ENCODE data around the gene SACM1L.

GRCh38 chr3:45746165-45746776 lies 57.1 kb downstream of the SACM1L start:
- TF ChIP-seq SKI (IDR thresholded peaks at IDR 0.05; ENCODE audit: partially characterized antibody): no peak
- no peak for TF ChIP-seq NR2F2 (IDR thresholded peaks at IDR 0.05; ENCODE audit: borderline replicate concordance, low read depth)
- no peak for TF ChIP-seq SRSF9 (IDR thresholded peaks at IDR 0.05; ENCODE audit: borderline replicate concordance, insufficient read depth, low read depth, low read length, poor library complexity, severe bottlenecking)
- no peak for TF ChIP-seq CTCF (CRISPR knock-in tag; IDR thresholded peaks at IDR 0.05)
- no peak for TF ChIP-seq ZNF784 (CRISPR knock-in tag; IDR thresholded peaks at IDR 0.05; ENCODE audit: borderline replicate concordance)
- TF ChIP-seq SIN3A (IDR thresholded peaks at IDR 0.05; ENCODE audit: borderline replicate concordance, low read depth, low read length): no peak
- no peak for TF ChIP-seq MBD4 (IDR thresholded peaks at IDR 0.05; ENCODE audit: borderline replicate concordance, low read length)
